Parathyroid adenoma (tissue), 2 donors: Measurements from ENCODE around the gene STK33.

Source experiments
- H2AFZ ChIP-seq: fragments of 300-600 bp; sonication (generic); one replicate; pipeline ENCODE4 v1.7.0; 2017; ENCODE audit warnings: antibody characterized with exemption, mild to moderate bottlenecking
- H3K27ac ChIP-seq: fragments of 300-600 bp; sonication (generic); one replicate; pipeline ENCODE4 v1.7.0; 2017
- H3K27me3 ChIP-seq: fragments of 300-600 bp; sonication (generic); one replicate; pipeline ENCODE4 v1.7.0; 2017; ENCODE audit warnings: low read length; ENCODE audit not compliant: control insufficient read depth, insufficient read depth
- H3K36me3 ChIP-seq: fragments of 300-600 bp; sonication (generic); one replicate; pipeline ENCODE4 v1.7.0; 2017; ENCODE audit warnings: low read length; ENCODE audit not compliant: control insufficient read depth, insufficient read depth
- H3K4me1 ChIP-seq: fragments of 300-600 bp; sonication (generic); one replicate; pipeline ENCODE4 v1.7.0; 2017; ENCODE audit warnings: control low read depth
- H3K4me2 ChIP-seq: fragments of 300-600 bp; sonication (generic); one replicate; pipeline ENCODE4 v1.7.0; 2017; ENCODE audit warnings: low read length
- H3K4me3 ChIP-seq: fragments of 300-600 bp; sonication (generic); one replicate; pipeline ENCODE4 v1.7.0; 2017; ENCODE audit warnings: low read depth, low read length
- H3K79me2 ChIP-seq: fragments of 300-600 bp; sonication (generic); one replicate; pipeline ENCODE4 v1.7.0; 2017; ENCODE audit warnings: control low read depth
- H3K9ac ChIP-seq: fragments of 300-600 bp; sonication (generic); one replicate; pipeline ENCODE4 v1.7.0; 2017; ENCODE audit warnings: mild to moderate bottlenecking
- H3K9me3 ChIP-seq: fragments of 300-600 bp; sonication (generic); one replicate; pipeline ENCODE4 v1.7.0; 2017; ENCODE audit warnings: low read length; ENCODE audit not compliant: control insufficient read depth
- TF ChIP-seq, protein P1 (sequence below): fragments of 300-600 bp; sonication (generic); IDR thresholded peaks from one replicate; pipeline ENCODE4 v1.7.0; 2017; ENCODE audit warnings: antibody characterized with exemption, mild to moderate bottlenecking
- donor health status: primary hyperparathyroidism.

The STK33 gene

DNA sequence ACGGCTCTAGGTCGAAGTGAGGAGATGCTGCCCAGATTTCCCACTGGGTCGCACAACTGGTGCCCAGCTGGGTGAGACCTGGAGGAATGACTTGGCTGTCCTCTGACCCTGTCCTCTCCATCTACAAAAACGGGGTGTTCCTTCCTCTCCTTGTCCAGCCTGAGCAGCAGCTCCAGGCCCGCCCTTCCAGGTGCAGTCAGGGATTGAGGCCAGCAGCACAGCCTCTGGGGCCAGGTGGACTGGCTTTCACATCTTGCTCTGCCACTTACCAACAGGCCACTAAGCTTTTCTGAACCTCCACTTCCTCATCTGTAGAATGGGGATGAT, 238.6 kb downstream of the STK33 start:
- Histone ChIP-seq H3K4me1 (no peaks in the 10 kb centered on the region), H3K4me3 (no peak overlapping the region), H3K9me3 (no peaks in the 10 kb centered on the region), H2AFZ (no peak overlapping the region), H3K79me2 (no peaks in the 10 kb centered on the region), H3K9ac (no peak overlapping the region), H3K27me3 (no peaks in the 10 kb centered on the region), H3K27ac (no peak overlapping the region), H3K36me3 (no peaks in the 10 kb centered on the region), H3K4me2 (no peak overlapping the region)
- TF ChIP-seq, protein P1, sequence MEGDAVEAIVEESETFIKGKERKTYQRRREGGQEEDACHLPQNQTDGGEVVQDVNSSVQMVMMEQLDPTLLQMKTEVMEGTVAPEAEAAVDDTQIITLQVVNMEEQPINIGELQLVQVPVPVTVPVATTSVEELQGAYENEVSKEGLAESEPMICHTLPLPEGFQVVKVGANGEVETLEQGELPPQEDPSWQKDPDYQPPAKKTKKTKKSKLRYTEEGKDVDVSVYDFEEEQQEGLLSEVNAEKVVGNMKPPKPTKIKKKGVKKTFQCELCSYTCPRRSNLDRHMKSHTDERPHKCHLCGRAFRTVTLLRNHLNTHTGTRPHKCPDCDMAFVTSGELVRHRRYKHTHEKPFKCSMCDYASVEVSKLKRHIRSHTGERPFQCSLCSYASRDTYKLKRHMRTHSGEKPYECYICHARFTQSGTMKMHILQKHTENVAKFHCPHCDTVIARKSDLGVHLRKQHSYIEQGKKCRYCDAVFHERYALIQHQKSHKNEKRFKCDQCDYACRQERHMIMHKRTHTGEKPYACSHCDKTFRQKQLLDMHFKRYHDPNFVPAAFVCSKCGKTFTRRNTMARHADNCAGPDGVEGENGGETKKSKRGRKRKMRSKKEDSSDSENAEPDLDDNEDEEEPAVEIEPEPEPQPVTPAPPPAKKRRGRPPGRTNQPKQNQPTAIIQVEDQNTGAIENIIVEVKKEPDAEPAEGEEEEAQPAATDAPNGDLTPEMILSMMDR: no peak

DNA sequence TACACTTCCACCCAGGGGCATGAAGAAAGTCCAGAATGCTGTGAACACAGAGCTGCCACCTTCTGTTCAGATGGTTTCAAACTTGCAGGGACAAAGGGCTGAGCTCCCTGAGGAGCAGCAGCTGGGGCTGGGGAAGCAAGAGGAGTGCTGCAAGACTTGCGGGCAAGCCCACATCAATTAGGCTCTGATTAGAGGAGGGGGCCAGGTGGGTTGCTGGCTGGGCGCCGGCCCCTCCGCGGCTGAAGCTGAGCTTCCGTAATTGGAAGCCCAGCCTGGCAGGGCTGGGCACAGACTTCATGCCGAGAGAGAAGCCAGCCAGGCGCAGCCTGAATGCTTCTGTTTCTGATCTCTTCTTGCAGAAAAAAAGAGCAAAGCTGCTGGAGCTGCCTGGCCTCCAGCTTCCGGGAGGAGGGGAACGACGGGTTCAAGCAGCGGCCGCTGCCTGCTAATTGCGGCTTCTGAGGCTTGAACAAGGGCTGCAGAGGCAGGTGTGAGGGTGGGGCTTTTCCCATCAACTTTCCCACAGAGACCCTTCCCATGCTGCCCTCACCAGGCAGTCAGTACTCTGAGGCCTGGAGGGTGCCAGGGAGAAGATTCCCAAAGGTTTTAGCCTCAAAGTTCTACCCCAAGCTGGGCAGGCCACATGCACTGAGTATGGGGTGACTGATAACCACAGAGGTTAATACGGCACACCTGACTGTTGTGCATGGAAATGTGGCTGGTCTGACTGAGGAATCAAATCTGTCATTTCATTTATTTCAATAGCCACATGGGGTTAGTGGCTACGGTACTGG, 239.2 kb downstream of the STK33 start:
- Histone ChIP-seq H3K79me2 (no peaks in the 10 kb centered on the region), H3K27me3 (no peaks in the 10 kb centered on the region), H3K9me3 (no peaks in the 10 kb centered on the region), H3K36me3 (no peaks in the 10 kb centered on the region), H3K4me2 (no peak overlapping the region), H3K4me3 (no peak overlapping the region), H3K9ac (no peak overlapping the region), H3K4me1 (no peaks in the 10 kb centered on the region), H2AFZ (no peak overlapping the region), H3K27ac (no peak overlapping the region)
- TF ChIP-seq, protein P1: no peak

DNA sequence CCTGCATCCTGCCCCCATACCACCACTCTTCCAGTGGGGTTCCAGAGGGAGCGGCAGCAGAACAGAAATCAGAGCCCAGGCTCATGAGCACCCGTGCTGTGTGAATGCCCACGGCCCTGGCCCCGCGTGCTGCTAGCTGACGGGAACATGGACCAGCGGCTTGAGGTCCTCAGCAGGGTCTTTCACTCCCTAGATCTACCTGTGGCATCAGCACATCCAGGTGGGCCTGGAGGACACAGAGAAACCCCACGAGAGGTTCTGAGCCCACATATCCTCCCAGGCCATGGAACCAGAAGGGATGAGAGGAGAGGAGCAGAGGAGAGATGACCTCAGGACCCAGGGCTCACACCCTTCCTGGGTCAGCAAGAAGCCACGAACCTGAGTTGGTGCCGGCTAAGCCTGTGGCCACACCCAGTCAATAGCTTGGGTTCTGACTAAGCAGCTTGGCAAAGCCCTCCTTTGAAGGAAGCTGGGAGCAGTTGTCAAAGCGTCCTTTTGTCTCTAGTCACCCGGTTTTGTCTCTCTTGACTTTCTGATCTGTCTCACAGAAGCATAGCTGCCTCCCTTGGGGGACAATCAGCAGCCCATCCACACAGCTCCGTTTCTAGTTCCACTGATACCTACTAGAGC, 241.0 kb downstream of the STK33 start:
- H3K27ac ChIP-seq: no peak overlapping the region
- TF ChIP-seq, protein P1: no peak

DNA sequence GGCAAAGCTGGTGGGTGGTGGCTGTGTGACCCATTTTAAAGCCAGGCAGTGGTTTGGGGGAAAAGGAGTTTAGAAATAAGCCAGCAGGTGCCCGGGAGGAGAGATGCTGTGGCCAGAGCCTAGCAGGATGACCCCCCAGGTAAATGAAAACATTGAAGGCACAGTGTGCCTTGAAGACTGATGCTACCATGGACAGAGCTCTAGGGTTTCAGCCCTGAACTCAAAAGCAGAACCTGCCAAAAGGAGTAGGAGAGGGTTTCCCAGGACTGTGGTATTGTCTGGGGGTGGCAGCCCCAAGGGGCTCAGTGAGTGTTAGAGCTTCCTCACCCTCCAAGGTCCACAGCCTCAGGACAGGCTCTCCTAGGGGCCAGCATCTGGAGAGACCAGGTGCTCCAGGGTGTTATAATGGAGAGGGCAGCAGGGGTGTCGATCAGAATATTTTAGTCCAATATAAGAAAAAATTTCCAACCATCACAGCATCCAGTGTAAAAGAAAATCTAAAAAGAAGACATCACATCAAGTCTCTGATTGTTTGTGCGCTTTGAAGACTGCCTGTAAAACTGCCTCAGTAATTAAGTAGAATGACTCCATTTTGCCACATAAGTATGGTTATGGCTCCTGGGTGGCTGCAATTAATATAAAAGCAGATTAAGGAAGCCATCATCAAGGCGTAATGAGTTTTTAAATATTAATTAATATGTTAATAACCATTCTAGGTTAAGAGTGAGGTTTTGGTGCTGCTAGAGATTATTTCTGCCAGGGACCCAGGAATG, 241.7 kb downstream of the STK33 start:
- Histone ChIP-seq H3K27ac (no peak overlapping the region), H3K9me3 (no peaks in the 10 kb centered on the region), H3K4me2 (no peak overlapping the region), H3K4me1 (no peaks in the 10 kb centered on the region), H3K27me3 (no peaks in the 10 kb centered on the region), H3K36me3 (no peaks in the 10 kb centered on the region), H2AFZ (no peak overlapping the region), H3K4me3 (no peak overlapping the region), H3K79me2 (no peaks in the 10 kb centered on the region), H3K9ac (no peak overlapping the region)
- TF ChIP-seq, protein P1: no peak

More for the DNA sequence above, 241.0 kb downstream of the STK33 start:
- Histone ChIP-seq H3K36me3 (no peaks in the 10 kb centered on the region), H3K9ac (no peak overlapping the region), H3K9me3 (no peaks in the 10 kb centered on the region), H3K4me2 (no peak overlapping the region), H3K4me1 (no peaks in the 10 kb centered on the region), H3K79me2 (no peaks in the 10 kb centered on the region), H3K4me3 (no peak overlapping the region), H3K27me3 (no peaks in the 10 kb centered on the region), H2AFZ (no peak overlapping the region)
